Measurements from ENCODE around the gene JAZF1. TPM values are rescaled to one million over a fixed set of nuclear protein-coding genes. Genes with fewer than 3 reads are reported as not detected.
"Not testable (repeated sequence)": the region's sequence is repeated elsewhere in the genome, so short reads cannot be mapped to it uniquely, and the experiment has no call there.

The JAZF1 gene
- polyA plus RNA-seq, 2 donors = 1.6 to 3.5 TPM

DNA sequence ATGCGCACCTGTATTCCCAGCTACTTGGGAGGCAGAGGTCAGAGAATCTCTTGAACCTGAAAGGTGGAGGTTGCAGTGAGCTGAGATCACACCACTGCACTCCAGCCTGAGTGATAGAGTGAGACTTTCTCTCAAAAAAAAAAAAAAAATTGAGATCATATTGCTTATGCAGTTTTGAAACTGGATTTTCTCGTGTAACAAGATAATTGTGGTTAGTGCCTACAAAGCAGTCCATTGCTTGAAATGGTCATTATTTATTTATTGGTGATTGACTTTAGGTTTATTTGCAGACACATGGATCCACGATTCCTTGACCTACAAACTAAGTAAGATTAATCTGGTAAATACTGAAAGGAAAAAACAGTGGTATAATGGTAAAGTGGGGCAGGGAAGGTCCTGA, 290.8 kb downstream of the JAZF1 start:
- 74 to 84% methylated on average over 3 of the region's 3 CpGs for WGBS, 2 donors
- H3K27me3 ChIP-seq (ENCODE audit: control insufficient read depth in 1 of 2, insufficient read depth in 2 of 2, low read length in 2 of 2) = no peaks in the 10 kb centered on the region
- H3K9me3 ChIP-seq (ENCODE audit: control insufficient read depth in 2 of 2, insufficient read depth in 1 of 2, low read depth in 1 of 2, low read length in 1 of 2) = no peaks in the 10 kb centered on the region
- H3K36me3 ChIP-seq (ENCODE audit: control insufficient read depth in 2 of 2, insufficient read depth in 2 of 2, low read length in 1 of 2) = no peaks in the 10 kb centered on the region
- H3K4me1 ChIP-seq (ENCODE audit: control insufficient read depth in 2 of 2, insufficient read depth in 2 of 2, low read length in 1 of 2) = no peaks in the 10 kb centered on the region
- no peak overlapping the region for H3K4me3 ChIP-seq (ENCODE audit: low read depth in 1 of 2, low read length in 2 of 2)
- no peak overlapping the region for H3K27ac ChIP-seq (ENCODE audit: low read depth in 2 of 2, low read length in 1 of 2)

GRCh38 chr7:27888736-27889135, 291.9 kb downstream of the JAZF1 start:
- Histone ChIP-seq H3K27me3 (ENCODE audit: control insufficient read depth in 1 of 2, insufficient read depth in 2 of 2, low read length in 2 of 2) (no peaks in the 10 kb centered on the region), H3K36me3 (ENCODE audit: control insufficient read depth in 2 of 2, insufficient read depth in 2 of 2, low read length in 1 of 2) (no peaks in the 10 kb centered on the region), H3K4me3 (ENCODE audit: low read depth in 1 of 2, low read length in 2 of 2) (no peak overlapping the region), H3K27ac (ENCODE audit: low read depth in 2 of 2, low read length in 1 of 2) (no peak overlapping the region), H3K9me3 (ENCODE audit: control insufficient read depth in 2 of 2, insufficient read depth in 1 of 2, low read depth in 1 of 2, low read length in 1 of 2) (no peaks in the 10 kb centered on the region), H3K4me1 (ENCODE audit: control insufficient read depth in 2 of 2, insufficient read depth in 2 of 2, low read length in 1 of 2) (no peaks in the 10 kb centered on the region)
- 91 to 93% methylated on average over 5 of the region's 5 CpGs for WGBS, 2 donors

GRCh38 chr7:27886710-27887109, 293.9 kb downstream of the JAZF1 start:
- 92 to 94% methylated on average over 3 of the region's 3 CpGs for WGBS, 2 donors
- H3K9me3 ChIP-seq (ENCODE audit: control insufficient read depth in 2 of 2, insufficient read depth in 1 of 2, low read depth in 1 of 2, low read length in 1 of 2); H3K27me3 ChIP-seq (ENCODE audit: control insufficient read depth in 1 of 2, insufficient read depth in 2 of 2, low read length in 2 of 2); H3K4me1 ChIP-seq (ENCODE audit: control insufficient read depth in 2 of 2, insufficient read depth in 2 of 2, low read length in 1 of 2); H3K4me3 ChIP-seq (ENCODE audit: low read depth in 1 of 2, low read length in 2 of 2); H3K27ac ChIP-seq (ENCODE audit: low read depth in 2 of 2, low read length in 1 of 2); H3K36me3 ChIP-seq (ENCODE audit: control insufficient read depth in 2 of 2, insufficient read depth in 2 of 2, low read length in 1 of 2): not testable (repeated sequence)

- H3K27ac ChIP-seq (ENCODE audit: low read depth in 2 of 2, low read length in 1 of 2) = no peak overlapping the region
- no peaks in the 10 kb centered on the region for H3K4me1 ChIP-seq (ENCODE audit: control insufficient read depth in 2 of 2, insufficient read depth in 2 of 2, low read length in 1 of 2)
- no peaks in the 10 kb centered on the region for H3K9me3 ChIP-seq (ENCODE audit: control insufficient read depth in 2 of 2, insufficient read depth in 1 of 2, low read depth in 1 of 2, low read length in 1 of 2)
- no peaks in the 10 kb centered on the region for H3K36me3 ChIP-seq (ENCODE audit: control insufficient read depth in 2 of 2, insufficient read depth in 2 of 2, low read length in 1 of 2)
- H3K4me3 ChIP-seq (ENCODE audit: low read depth in 1 of 2, low read length in 2 of 2) = no peak overlapping the region
- H3K27me3 ChIP-seq (ENCODE audit: control insufficient read depth in 1 of 2, insufficient read depth in 2 of 2, low read length in 2 of 2) = no peaks in the 10 kb centered on the region
- WGBS, 2 donors = 85 to 93% methylated on average over 2 of the region's 2 CpGs
Measured at GRCh38 chr7:27885652-27886051, 294.9 kb downstream of the JAZF1 start.

- WGBS, 2 donors = 82 to 87% methylated on average over 4 of the region's 4 CpGs
- no peak overlapping the region for H3K4me3 ChIP-seq (ENCODE audit: low read depth in 1 of 2, low read length in 2 of 2)
- H3K4me1 ChIP-seq (ENCODE audit: control insufficient read depth in 2 of 2, insufficient read depth in 2 of 2, low read length in 1 of 2) = no peaks in the 10 kb centered on the region
- H3K36me3 ChIP-seq (ENCODE audit: control insufficient read depth in 2 of 2, insufficient read depth in 2 of 2, low read length in 1 of 2) = no peaks in the 10 kb centered on the region
- H3K27ac ChIP-seq (ENCODE audit: low read depth in 2 of 2, low read length in 1 of 2) = no peak overlapping the region
- H3K27me3 ChIP-seq (ENCODE audit: control insufficient read depth in 1 of 2, insufficient read depth in 2 of 2, low read length in 2 of 2) = no peaks in the 10 kb centered on the region
- H3K9me3 ChIP-seq (ENCODE audit: control insufficient read depth in 2 of 2, insufficient read depth in 1 of 2, low read depth in 1 of 2, low read length in 1 of 2) = no peaks in the 10 kb centered on the region
Measured at GRCh38 chr7:27883696-27884095, 296.9 kb downstream of the JAZF1 start.

DNA sequence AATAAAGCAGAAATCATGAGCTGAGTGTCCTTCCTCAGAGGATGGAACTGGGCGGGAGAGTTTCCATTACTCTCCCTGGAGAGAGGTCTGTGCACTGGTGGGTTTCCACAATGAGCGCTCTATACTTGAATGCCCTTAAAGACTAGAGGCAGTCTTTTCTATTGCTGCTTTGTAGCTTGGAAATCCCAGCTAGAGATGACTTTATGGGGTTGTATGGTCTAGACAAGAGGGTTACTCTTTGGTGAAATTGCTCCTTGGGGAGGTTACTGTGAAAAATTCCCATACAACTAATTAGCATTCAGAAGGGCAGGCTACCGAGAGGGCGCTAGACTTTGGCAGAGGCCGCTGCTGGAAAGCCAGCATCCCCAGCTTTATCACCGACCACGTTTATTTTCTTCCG, 303.8 kb downstream of the JAZF1 start:
- H3K4me3 ChIP-seq (ENCODE audit: low read depth in 1 of 2, low read length in 2 of 2) = no peak overlapping the region
- H3K27me3 ChIP-seq (ENCODE audit: control insufficient read depth in 1 of 2, insufficient read depth in 2 of 2, low read length in 2 of 2) = no peaks in the 10 kb centered on the region
- no peaks in the 10 kb centered on the region for H3K9me3 ChIP-seq (ENCODE audit: control insufficient read depth in 2 of 2, insufficient read depth in 1 of 2, low read depth in 1 of 2, low read length in 1 of 2)
- H3K4me1 ChIP-seq (ENCODE audit: control insufficient read depth in 2 of 2, insufficient read depth in 2 of 2, low read length in 1 of 2) = peaks cover 0 to 1% of the 10 kb centered on the region in 2 donors
- WGBS, 2 donors = 86% methylated on average over 8 of the region's 8 CpGs
- H3K27ac ChIP-seq (ENCODE audit: low read depth in 2 of 2, low read length in 1 of 2) = no peak overlapping the region
- H3K36me3 ChIP-seq (ENCODE audit: control insufficient read depth in 2 of 2, insufficient read depth in 2 of 2, low read length in 1 of 2) = no peaks in the 10 kb centered on the region

- 97 to 99% methylated on average over 2 of the region's 2 CpGs for WGBS, 2 donors
- Histone ChIP-seq H3K27me3 (ENCODE audit: control insufficient read depth in 1 of 2, insufficient read depth in 2 of 2, low read length in 2 of 2) (no peaks in the 10 kb centered on the region), H3K4me1 (ENCODE audit: control insufficient read depth in 2 of 2, insufficient read depth in 2 of 2, low read length in 1 of 2) (peaks cover 0 to 1% of the 10 kb centered on the region in 2 donors)
Measured at GRCh38 chr7:27875832-27876231, 304.8 kb downstream of the JAZF1 start.

DNA sequence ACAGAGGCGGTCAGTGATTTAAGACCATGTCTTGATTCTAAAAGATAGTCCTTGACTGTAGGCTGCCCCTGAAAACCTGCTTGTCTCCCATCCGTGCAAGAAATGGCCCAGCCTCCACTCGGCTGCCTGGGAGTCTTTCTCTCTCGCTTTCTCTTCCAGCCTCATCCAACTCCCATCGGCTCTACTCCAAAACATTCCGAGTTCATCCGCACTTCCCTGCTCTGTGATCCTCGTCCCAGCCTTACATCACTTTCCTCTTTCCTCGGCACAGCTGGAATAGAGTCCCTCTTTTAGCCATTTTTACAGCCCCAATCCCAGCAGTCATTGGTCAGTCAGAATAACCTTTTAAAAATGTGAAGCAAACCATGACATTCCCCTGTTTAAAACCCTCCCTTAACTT, 305.5 kb downstream of the JAZF1 start:
- Histone ChIP-seq H3K36me3 (ENCODE audit: control insufficient read depth in 2 of 2, insufficient read depth in 2 of 2, low read length in 1 of 2) (no peaks in the 10 kb centered on the region), H3K27ac (ENCODE audit: low read depth in 2 of 2, low read length in 1 of 2) (no peak overlapping the region), H3K4me1 (ENCODE audit: control insufficient read depth in 2 of 2, insufficient read depth in 2 of 2, low read length in 1 of 2) (peaks cover 0 to 1% of the 10 kb centered on the region in 2 donors), H3K27me3 (ENCODE audit: control insufficient read depth in 1 of 2, insufficient read depth in 2 of 2, low read length in 2 of 2) (no peaks in the 10 kb centered on the region), H3K4me3 (ENCODE audit: low read depth in 1 of 2, low read length in 2 of 2) (no peak overlapping the region), H3K9me3 (ENCODE audit: control insufficient read depth in 2 of 2, insufficient read depth in 1 of 2, low read depth in 1 of 2, low read length in 1 of 2) (no peaks in the 10 kb centered on the region)
- WGBS, 2 donors = 94 to 97% methylated on average over 9 of the region's 9 CpGs

More at GRCh38 chr7:27875832-27876231, 304.8 kb downstream of the JAZF1 start:
- Histone ChIP-seq H3K27ac (ENCODE audit: low read depth in 2 of 2, low read length in 1 of 2) (no peak overlapping the region), H3K9me3 (ENCODE audit: control insufficient read depth in 2 of 2, insufficient read depth in 1 of 2, low read depth in 1 of 2, low read length in 1 of 2) (no peaks in the 10 kb centered on the region), H3K36me3 (ENCODE audit: control insufficient read depth in 2 of 2, insufficient read depth in 2 of 2, low read length in 1 of 2) (no peaks in the 10 kb centered on the region), H3K4me3 (ENCODE audit: low read depth in 1 of 2, low read length in 2 of 2) (no peak overlapping the region)

DNA sequence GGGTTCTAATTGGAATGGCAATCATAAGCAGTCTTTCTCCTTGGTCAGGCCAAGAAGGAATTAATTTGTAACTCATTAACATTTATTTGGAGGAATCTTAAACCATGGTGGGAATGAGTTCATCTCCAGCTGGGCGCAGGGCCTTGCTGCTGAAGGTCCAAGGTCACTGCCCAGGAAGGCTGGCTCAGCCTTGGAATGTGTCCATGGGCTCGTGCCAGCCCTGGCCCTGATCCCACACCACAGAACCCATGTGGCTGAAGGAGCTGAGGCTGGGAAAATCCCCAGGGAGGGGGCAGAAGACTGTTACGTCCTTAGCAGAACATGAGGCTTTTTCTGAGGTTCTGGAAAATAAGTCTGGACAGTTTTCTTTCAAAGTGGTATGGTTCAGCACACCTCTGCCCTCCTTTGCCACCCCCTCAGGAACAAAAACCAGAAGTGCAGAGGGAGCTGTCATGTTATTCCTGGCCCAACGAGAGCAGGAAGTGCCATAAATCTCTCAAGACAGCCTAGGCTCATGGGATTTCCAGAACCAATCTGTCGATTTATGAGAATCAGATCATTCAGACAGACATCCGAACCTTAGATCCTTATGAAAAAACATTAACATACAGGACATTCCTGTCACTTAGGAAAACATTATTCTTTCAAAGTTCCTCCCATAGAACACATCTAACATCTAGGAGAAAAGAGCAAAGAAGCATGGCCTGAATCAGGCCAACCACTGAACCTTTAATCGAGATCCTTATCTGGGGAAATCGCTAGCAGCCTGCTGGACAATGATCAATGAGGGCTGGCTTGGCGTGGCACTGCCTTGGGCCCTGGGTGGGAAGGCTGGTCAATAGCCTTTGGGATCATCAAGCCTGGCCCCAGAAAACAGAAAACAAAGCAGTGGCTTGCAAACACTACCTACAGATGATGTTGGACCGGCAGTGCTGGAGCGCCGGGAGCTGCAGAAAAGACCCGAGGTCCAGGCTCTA, 306.3 kb downstream of the JAZF1 start:
- Histone ChIP-seq H3K4me3 (ENCODE audit: low read depth in 1 of 2, low read length in 2 of 2) (no peak overlapping the region), H3K27me3 (ENCODE audit: control insufficient read depth in 1 of 2, insufficient read depth in 2 of 2, low read length in 2 of 2) (no peaks in the 10 kb centered on the region), H3K9me3 (ENCODE audit: control insufficient read depth in 2 of 2, insufficient read depth in 1 of 2, low read depth in 1 of 2, low read length in 1 of 2) (no peaks in the 10 kb centered on the region), H3K27ac (ENCODE audit: low read depth in 2 of 2, low read length in 1 of 2) (no peak overlapping the region), H3K36me3 (ENCODE audit: control insufficient read depth in 2 of 2, insufficient read depth in 2 of 2, low read length in 1 of 2) (no peaks in the 10 kb centered on the region), H3K4me1 (ENCODE audit: control insufficient read depth in 2 of 2, insufficient read depth in 2 of 2, low read length in 1 of 2) (peaks cover 0 to 1% of the 10 kb centered on the region in 2 donors)
- 67 to 72% methylated on average over 13 of the region's 13 CpGs for WGBS, 2 donors
